ENCODE results near the gene FBXO38.

- TF ChIP-seq CTCF (conservative IDR thresholded peaks at IDR 0.05; ENCODE audit: low read depth, low read length) (no peak), MAZ (IDR thresholded peaks at IDR 0.05; ENCODE audit: borderline replicate concordance, low read depth, low read length) (no peak), SMC3 (IDR thresholded peaks at IDR 0.05; ENCODE audit: low read depth, low read length) (no peak), RAD21 (IDR thresholded peaks at IDR 0.05; ENCODE audit: low read length) (no peak), POLR2A (IDR thresholded peaks at IDR 0.05; ENCODE audit: low read depth, low read length) (no peak), CEBPB (IDR thresholded peaks at IDR 0.05; ENCODE audit: low read depth, low read length) (no peak)
Observed at GRCh38 chr5:148394587-148395019, 10.8 kb downstream of the FBXO38 start.

Data from IMR-90 (cell line).